Activated CD8-positive, alpha-beta memory T cell treated with anti-CD3 and anti-CD28 coated beads, Interleukin-2, amount 50 U/mL, for 48 hours (primary cell): ENCODE results near the gene PLCD4.

Experiments
- DNase-seq: peaks from one replicate; pipeline ENCODE4 v3.0.0-alpha.2; 2020

PLCD4 gene

DNA sequence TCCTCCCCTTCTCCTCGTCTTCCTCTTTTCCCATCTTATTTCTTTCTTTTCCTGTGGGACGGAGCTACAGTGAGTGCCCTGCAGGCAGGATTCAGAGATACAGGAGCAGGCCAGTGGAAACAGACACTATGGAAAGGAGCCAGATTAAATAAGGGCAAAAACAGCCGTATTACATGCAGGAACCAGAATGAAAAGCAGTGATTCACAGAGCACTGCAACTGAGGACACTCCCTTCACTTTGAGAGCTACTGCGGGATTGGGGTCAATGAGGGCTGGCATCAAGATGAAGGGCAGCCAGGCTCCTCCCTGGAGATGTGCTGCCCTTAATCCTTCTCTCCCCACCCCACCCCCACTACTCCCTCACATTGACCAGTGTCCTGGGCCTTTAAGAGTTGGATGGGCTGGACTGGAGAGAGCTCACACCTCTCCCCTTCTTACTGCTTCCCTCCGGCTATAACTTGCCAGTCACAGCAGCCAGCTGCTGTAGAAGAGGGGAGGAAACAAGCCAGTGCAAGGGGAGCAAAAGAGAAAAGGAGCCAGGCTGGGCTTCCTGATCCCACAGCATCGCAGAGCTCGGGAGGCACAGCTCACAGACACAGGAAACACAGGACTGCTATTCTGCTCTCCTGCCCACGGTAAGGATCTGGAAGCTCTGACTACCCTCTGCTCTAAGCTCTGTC lies at the start of gene PLCD4:
Gene PLCD4 (plus strand): TSS at position 464 of the 680 bp plus-strand sequence. CDS start 7,841 bp downstream, outside the sequence.
- no peak for DNase-seq

- DNase-seq, result no peak
Measured at GRCh38 chr2:218557941-218558340, 49.8 kb upstream of the PLCD4 start.

- DNase-seq, result no peak
Measured at GRCh38 chr2:218558986-218559385, 48.7 kb upstream of the PLCD4 start.

- DNase-seq, result no peak
Measured at GRCh38 chr2:218564056-218564455, 43.6 kb upstream of the PLCD4 start.

- no peak for DNase-seq
Measured at GRCh38 chr2:218566296-218566695, 41.4 kb upstream of the PLCD4 start.

GRCh38 chr2:218567797-218568189 lies 39.9 kb upstream of the PLCD4 start:
- DNase-seq, result no peak

DNA sequence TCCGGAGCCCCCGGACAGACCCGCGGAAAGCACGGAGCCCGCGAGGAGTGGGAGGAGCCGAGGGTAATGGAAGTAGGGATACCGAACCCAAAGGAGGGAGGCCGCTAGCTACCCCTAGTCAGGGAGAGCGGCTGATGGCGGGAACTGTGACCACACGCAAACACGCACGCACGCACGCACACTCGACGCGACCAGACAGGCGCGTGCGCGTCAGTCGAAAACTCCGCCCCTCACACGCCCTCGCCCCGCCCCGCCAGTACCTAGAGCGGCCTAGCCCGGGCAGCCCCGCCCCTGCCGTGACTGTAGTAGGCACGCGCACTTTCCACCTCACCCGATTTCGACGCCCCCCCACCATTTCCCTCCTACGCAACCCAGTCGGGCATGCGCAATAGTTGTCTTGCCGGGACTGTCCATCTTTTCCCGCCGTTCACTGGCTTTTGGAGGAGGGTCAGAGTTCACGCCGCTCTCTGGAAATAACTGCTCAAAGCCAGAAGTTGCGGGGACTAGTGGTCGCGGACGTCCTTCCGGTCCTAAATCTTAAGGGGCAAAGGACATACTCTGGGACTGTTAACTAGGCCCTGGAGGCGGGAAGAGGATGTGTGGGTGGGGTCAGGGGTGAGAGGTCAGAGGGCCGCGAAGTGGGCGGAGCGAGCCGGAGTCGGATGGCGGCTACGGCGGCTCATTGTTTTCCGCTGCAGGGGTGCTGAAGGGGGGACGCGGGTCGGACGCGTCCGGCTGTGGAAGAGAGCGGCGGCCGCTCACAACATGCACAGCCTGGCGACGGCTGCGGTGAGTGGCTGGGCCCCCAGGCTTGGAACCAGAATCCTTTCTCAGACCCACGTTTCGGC lies 39.3 kb upstream of the PLCD4 start, which contains the start of the genes CNOT9 and USP37:
Gene CNOT9 (plus strand): TSS at position 650 of the 848 bp plus-strand sequence. CDS start 116 bp downstream, at position 766.
Gene USP37 (minus strand): TSS at position 162 of the 848 bp plus-strand sequence. CDS start 9,698 bp downstream, outside the sequence.
- DNase-seq, result peak; percentile 100

GRCh38 chr2:218569038-218569431 lies 38.7 kb upstream of the PLCD4 start:
- peak; percentile 81 for DNase-seq

DNA sequence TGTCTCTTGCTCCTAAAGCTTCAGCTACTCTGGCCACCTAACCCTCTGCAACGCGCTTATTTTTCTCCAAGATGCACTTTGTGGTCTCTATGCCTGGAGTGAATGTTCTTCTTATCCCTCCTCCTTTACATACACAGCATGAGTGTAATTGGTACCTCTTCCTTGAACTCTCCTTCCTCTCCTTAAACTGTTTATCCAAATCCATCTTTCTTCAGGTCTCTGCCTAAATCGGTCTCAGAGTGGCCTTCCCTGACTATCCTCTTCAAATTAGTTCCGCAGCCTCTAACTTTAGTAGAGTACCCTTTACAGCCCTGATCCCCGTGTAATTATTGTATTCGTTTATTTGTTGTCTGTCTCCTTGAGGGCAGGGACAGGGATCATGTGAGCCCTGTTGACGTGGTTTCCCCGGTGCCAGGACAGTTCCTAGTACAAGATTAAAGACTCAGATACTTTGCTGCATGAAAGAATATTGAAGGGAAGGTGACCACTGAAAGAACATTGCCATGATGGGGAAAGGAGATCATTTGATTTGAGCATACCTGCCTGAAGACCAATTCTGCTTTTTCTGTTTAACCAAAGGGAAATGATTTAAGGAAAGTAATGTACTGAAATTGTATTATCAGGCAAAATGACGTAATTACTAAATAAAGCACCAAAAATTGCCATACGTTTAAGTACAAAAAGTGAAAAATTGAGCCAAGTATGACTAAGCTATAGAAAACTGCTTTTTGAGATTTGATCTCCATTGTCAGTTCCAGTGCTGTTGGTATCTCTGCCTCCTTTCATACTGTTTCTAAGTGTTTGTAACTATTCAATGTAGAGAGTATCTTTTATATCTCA lies 37.8 kb upstream of the PLCD4 start:
- no peak for DNase-seq

DNA sequence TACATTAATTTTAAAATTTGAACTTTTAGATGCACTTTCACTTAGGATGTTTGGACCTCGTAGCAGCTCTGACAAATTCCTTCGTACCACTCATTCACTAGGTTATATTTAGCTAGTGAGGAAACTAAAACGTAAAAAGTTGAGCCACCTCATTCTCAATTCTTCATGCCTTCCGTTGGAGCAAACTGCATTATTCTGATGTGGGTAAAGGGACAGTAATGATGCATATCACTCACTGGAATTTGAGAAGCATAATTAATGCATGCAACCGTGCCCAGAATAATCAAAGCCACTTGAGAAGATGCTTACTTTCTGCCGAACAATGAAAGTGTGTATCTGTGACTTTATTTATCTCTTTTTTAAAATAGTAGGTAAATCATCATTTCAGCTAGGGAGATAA lies 36.8 kb upstream of the PLCD4 start:
- DNase-seq, result no peak

DNA sequence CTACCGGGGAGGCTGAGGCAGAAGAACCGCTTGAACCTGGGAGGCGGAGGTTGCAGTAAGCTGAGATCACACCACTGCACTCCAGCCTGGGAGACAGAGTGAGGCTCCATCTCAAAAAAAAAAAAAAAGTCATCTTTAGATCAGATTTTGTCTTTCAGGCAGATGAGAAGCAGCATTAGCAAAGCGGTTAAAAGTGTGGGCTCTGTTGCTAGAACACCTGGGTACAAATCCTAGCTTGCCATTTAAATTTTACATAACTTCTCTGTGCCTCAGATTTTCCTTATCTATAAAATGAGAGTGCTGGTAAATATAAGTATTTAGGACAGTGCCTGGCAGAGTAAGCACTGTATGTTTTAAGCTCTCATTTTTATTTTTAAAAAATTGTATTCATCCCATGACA lies 30.8 kb upstream of the PLCD4 start:
- no peak for DNase-seq

DNA sequence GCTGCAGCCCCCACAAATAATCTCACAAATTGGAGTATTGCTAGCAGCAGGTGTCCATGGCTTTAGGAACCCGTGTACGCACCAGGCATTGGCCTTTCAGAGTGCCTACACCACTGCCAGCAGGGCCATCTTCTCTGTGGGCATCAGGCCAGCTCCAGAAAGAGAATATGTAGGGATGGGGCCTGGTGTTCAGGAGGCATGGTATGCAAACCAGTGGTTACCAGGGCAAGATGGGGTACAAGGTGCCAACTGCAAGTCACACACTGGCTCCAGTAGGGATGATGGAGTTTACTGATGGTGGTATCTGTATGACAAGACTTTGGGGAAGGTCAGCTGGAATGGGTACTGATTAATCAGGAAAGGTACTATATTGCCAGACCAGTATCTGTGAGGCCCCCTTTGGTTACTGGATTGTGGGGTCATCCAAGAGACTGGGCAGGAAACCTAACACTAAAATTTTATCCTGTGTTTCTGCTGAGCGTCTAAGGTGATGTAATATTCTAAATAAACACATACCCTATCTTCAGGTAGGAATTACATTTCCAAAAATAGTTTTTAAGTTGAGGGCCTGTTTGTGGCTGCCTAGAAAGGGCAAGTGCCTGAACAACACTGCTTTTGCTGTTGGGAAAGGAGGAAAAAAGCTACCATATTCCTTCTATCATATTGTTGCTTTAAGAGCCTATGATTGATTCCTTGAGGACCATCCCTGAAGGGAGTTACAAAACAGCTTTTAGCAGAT lies 30.0 kb upstream of the PLCD4 start:
- no peak for DNase-seq

DNA sequence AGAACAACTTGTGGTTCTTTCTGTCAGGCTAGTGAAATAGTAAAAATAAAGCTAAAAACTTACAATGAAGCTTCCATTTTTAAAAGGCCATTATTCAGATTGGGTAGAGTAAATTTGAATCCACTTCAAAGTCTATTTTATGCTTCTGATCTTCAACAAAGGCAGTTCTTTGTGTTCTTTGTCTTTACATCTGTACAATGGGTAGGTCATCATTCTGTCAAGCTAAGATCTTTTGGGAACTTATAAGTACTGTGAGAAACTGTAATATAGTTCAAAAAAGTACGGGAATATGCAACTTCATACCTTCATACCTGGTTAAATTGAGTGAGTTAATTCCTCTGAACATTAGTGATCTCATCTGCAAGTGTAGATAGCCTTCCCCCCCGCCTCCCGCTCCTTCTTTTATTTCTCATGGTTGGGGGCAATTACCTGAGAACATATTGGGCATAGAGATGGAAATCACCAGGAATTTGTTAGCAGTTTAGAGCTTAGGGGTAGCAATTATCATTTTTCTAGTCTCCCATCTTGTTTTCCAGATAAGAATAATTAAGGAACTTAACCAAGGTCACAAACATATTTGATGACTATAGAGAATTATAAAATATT lies 29.3 kb upstream of the PLCD4 start:
- DNase-seq, result no peak

- no peak for DNase-seq
Measured at GRCh38 chr2:218582076-218582475, 25.6 kb upstream of the PLCD4 start.

GRCh38 chr2:218583983-218584850 lies 23.5 kb upstream of the PLCD4 start:
- DNase-seq, result no peak

DNA sequence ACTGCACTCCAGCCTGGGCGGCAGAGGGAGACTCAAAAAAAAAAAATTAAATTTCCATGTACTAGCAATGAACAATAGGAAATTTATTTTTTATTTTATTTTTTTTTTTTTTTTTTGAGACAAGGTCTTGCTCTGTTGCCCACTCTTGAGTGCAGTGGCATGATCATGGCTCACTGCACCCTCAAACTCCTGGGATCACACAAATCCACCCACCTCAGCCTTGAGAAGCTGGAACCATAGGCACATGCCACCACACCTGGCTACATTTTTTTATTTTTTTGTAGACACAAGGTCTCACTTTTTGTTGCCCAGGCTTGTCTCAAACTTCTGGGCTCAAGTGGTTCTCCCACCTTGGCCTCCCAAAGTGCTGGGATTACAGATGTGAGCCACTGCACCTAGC lies 22.2 kb upstream of the PLCD4 start:
- DNase-seq, result no peak

DNA sequence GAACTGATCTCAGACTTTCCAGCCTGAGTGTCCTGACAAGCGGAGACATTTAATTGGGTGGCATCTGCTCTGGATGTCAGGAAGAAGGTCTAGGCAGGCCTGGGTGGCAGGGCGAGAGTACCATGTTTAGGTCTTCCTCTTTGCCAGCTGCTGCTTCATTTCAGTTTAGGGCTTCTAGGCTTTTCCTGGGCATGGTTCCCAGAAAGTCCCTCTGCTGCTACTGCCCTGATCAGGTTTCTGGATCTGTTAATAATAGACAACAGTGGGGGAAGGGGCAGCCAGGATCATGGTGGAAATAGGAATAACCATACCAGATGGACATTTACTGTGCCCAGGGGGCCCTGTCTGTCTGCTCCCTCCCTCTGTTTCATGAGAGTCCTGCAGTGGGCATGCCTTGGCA lies 2.3 kb upstream of the PLCD4 start:
- no peak for DNase-seq

DNA sequence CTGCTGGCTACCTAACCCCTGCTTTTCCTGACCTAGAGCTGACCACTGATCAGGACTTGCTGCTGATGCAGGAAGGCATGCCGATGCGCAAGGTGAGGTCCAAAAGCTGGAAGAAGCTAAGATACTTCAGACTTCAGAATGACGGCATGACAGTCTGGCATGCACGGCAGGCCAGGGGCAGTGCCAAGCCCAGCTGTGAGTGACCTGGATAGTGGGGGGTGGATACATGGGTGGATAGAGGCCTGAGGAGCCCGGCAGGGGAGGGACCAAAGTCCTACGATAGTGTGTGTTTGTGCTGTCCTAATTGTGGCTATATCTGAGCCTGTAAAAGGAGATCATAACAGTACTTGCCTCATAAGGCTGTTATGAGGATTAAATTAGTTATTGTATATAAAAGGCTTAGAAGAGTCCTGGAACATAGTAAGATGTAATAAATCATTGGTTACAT lies 8.2 kb downstream of the PLCD4 start:
- DNase-seq, result no peak

DNA sequence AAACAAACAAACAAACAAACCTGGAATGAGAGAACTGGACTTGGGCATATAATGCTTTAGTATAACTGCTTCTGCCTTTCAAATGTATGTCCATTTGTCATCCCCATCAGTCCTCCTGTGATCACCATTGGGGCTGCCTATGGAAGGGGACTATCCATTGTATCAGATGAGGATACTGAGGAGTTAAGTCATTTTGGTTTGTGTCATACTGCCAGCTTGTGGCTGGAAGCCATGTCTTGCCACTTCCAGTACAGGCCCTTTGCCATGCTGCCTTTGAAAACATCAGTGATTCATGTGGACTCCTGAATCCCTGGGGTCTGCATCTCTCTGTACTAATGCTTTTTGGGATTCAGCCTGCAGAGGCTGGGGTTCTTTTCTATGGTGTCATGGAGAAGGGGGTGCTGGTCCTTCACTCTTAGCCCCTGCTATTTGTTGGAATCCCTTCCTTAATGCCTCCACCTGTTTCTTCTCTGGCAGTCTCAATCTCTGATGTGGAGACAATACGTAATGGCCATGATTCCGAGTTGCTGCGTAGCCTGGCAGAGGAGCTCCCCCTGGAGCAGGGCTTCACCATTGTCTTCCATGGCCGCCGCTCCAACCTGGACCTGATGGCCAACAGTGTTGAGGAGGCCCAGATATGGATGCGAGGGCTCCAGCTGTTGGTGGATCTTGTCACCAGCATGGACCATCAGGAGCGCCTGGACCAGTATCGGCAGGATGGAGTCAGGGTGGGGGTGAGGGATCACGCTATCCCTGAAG lies 10.6 kb downstream of the PLCD4 start:
- no peak for DNase-seq

- DNase-seq, result no peak
Measured at GRCh38 chr2:218621007-218621406, 13.3 kb downstream of the PLCD4 start.
